Activated naive CD4-positive, alpha-beta T cell treated with Interleukin-2 at 50 U/mL for 16 hours (primary cell): Measurements from ENCODE around the gene ZBTB38.

ENCODE experiments used
- DNase-seq: peaks from one replicate; pipeline ENCODE4 v3.0.0-alpha.2; 2020

The ZBTB38 gene, protein sequence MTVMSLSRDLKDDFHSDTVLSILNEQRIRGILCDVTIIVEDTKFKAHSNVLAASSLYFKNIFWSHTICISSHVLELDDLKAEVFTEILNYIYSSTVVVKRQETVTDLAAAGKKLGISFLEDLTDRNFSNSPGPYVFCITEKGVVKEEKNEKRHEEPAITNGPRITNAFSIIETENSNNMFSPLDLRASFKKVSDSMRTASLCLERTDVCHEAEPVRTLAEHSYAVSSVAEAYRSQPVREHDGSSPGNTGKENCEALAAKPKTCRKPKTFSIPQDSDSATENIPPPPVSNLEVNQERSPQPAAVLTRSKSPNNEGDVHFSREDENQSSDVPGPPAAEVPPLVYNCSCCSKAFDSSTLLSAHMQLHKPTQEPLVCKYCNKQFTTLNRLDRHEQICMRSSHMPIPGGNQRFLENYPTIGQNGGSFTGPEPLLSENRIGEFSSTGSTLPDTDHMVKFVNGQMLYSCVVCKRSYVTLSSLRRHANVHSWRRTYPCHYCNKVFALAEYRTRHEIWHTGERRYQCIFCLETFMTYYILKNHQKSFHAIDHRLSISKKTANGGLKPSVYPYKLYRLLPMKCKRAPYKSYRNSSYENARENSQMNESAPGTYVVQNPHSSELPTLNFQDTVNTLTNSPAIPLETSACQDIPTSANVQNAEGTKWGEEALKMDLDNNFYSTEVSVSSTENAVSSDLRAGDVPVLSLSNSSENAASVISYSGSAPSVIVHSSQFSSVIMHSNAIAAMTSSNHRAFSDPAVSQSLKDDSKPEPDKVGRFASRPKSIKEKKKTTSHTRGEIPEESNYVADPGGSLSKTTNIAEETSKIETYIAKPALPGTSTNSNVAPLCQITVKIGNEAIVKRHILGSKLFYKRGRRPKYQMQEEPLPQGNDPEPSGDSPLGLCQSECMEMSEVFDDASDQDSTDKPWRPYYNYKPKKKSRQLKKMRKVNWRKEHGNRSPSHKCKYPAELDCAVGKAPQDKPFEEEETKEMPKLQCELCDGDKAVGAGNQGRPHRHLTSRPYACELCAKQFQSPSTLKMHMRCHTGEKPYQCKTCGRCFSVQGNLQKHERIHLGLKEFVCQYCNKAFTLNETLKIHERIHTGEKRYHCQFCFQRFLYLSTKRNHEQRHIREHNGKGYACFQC (N-terminal part only)

GRCh38 chr3:141368062-141368924 lies at the start of gene ZBTB38:
ZBTB38 (plus strand) TSS chr3:141368504; CDS start chr3:141442389, 73,885 bp downstream.
- DNase-seq: no peak

GRCh38 chr3:141320399-141321108 lies 47.8 kb upstream of the ZBTB38 start:
- no peak for DNase-seq

DNA sequence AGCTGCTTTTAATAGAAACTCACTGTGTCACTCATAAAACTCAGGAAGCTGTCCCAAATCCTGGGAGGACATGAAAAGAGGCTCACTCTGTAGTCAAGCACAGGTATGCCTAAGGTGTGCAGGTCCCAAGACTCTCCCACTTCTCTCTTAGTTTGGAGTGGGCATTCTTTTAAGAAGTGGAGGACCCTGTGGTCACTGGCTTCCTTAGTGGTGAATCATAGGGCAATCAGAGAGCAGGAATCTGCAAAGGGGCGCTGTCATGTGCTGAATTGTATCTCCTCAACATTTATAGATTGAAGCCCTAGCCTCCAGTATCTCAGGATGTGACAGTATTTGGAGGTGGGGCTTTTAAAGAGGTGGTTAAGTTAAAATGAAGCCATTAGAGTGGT lies 47.2 kb upstream of the ZBTB38 start:
- no peak for DNase-seq

DNA sequence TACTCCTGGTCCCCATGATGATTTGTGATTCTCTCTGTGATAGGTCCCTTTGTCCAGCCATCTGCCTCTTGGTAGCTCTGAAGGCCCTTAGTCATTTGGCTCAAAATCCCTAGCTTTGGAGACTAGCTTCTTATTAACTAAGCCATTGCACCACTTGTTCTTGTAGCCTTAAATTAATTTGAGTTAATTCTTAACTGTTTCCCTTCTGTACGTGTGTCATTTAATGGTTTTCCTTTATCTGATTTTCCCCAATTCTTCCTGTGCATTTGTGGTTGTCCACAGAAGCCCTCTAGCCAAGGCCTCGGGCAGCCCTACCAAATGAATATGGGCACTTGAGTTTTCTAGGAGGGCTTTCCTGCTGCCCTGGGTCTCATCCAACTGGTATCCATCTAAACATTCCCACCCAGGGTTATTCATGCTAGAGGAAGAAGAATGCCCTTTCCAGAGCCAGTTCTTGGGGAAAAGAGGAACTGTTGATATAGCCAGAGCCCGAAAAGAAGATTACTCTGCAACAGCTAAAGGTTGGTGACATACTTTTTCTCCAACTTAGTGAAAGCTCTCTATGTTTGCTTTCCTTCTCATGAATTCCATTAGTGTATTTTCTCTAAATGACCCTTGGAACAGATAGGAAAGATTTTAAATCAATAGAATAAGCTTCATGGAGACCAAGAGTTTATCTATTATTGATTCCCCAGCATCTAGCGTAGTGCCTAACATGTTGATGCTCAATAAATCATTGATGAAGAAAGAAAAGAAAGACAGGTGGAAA lies 44.2 kb upstream of the ZBTB38 start:
- DNase-seq: no peak

GRCh38 chr3:141326123-141326522 lies 42.2 kb upstream of the ZBTB38 start:
- no peak for DNase-seq

DNA sequence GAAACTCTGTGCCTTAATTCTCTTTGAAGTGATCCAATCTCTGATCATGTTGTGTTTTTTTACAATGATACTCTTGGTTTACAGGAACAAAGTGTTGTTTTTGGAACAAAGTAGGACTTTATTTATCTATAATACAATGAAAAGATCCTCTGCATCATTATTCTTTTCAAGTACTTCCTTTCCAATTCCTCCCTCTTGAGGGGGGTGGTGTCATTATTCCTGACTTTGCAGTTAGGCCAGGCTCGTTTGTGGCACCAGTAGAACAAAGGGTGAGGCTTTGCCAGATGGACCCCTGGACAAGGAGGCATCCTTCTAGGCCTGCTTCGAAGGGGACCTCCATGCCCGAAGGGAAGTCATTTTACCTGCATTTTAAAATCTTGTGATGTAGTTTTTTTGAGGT lies 41.7 kb upstream of the ZBTB38 start:
- no peak for DNase-seq

- no peak for DNase-seq
Observed at GRCh38 chr3:141328286-141329166, 39.8 kb upstream of the ZBTB38 start.

- DNase-seq: no peak
Observed at GRCh38 chr3:141330235-141330634, 38.1 kb upstream of the ZBTB38 start.

DNA sequence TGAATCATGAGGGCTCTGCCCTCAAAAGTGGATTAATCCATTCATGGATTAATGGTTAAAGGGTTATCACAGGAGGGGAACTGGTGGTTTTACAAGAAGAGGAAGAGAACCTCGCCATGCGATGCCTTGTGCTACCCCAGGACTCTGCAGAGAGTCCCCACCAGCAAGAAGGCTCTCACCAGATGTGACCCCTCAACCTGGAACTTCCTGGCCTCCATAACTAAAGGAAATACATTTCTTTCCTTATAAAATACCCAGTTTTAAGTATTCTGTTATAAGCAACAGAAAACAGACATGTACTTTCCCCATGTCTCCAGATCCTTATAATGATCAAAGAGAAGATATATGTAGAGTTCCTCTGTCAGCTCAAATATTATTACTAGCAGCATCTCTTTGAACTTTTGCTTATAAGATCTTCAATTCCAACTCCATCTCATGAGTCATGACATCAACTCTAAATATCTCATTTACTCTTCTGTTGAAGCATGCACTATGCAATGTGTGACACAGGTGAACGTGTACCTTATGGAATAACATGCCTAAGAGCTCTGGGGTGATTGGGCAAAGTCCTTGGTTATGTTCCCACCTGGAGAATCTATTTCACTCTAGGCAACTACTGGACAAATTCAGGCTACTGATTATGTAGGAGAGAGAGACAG lies 37.5 kb upstream of the ZBTB38 start:
- no peak for DNase-seq

GRCh38 chr3:141331377-141332318 lies 36.7 kb upstream of the ZBTB38 start:
- no peak for DNase-seq

- no peak for DNase-seq
Observed at GRCh38 chr3:141332416-141332815, 35.9 kb upstream of the ZBTB38 start.

DNA sequence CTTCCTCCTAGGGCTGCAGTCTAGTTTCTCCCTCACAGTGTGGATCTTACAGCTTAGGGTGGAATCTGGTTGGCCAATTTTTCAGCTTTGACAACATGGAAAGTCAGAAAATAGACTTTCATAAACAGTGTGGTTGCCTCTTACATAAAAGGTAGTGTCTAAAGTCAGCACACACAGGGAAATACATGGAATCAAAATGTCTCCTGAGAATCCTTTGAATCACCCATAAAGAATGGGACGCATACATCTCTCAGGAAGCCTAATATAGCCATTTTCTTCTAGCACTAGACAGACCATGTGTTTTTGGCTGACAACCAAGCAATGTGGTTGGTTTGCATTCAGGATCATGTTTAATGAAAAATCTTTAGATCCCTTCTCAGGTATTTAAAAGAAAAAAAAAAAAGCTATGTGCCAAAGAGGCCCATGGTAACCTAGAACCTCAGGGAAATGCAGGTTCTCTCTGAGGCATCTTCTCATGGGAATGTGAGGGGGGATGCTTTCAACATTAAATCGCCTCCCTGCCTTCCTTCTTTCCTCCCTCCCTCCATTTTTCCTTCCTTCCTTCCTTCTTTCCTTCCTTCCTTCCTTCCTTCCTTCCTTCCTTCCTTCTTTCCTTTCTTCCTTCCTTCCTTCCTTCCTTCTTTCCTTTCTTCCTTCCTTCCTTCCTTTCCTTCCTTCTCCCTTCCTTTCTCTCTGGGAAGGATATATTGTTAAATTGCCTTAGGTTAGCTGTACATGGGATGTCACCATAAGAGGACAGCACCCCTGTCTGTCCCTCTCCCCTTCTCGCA lies 34.3 kb upstream of the ZBTB38 start:
- no peak for DNase-seq

DNA sequence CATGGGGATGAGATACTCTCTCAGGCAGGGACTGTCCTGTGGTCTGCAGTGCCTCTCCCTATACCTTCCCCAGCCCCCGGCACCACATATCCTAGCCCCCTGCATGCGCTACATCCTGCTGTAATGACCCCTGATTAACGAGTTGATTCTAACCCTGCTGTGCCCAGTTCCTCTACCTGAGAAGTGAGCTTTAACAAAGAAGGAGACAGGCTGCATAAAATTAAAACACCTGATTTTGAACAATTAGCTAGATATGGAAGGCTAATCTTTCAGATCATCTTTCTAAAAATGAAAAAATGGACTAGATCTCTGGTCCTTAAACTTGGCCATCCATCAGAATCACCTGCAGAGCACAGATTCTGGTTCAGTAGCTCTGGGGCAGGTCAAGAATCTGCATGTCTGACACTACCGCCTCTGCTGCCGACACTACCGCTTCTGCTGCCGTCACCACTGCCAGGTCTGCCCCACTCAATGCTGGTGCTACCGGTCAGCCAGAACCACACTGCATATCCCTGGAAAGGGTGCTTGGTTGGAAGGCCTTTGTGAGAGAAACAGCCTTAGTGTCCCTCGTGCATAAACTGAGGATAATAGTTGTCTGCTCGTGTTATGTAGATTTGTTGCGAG lies 33.6 kb upstream of the ZBTB38 start:
- no peak for DNase-seq

GRCh38 chr3:141335531-141336061 lies 32.7 kb upstream of the ZBTB38 start:
- no peak for DNase-seq

- DNase-seq: no peak
Observed at GRCh38 chr3:141336672-141337522, 31.4 kb upstream of the ZBTB38 start.

- no peak for DNase-seq
Observed at GRCh38 chr3:141337523-141337854, 30.8 kb upstream of the ZBTB38 start.
